BE2C (cell line): ENCODE measurements around the gene TP53I13.

Experiments
- DNase-seq: peaks from one replicate; pipeline ENCODE4 v3.0.0-alpha.2; 2020
- H3K27me3 ChIP-seq: fragments of 250-450 bp; sonication (Bioruptor Pico); 2 replicates; pipeline ENCODE4 v1.5.1; 2020; ENCODE audit warnings: mild to moderate bottlenecking
- H3K36me3 ChIP-seq: fragments of 250-450 bp; sonication (Bioruptor Pico); 2 replicates; pipeline ENCODE4 v1.5.1; 2020; ENCODE audit warnings: mild to moderate bottlenecking
- H3K4me1 ChIP-seq: fragments of 250-450 bp; sonication (Bioruptor Pico); 2 replicates; pipeline ENCODE4 v1.5.1; 2020
- H3K4me3 ChIP-seq: 2 replicates; pipeline ENCODE4 v1.5.1; 2011; ENCODE audit warnings: low read depth, low read length
- H3K9me3 ChIP-seq: fragments of 250-450 bp; sonication (Bioruptor Pico); 2 replicates; pipeline ENCODE4 v1.5.1; 2020
- TF ChIP-seq, protein P1 (sequence below): IDR thresholded peaks from 2 replicates; pipeline ENCODE4 v1.5.1; 2012; ENCODE audit warnings: mild to moderate bottlenecking, low read depth, low read length

TP53I13 gene

GRCh38 chr17:29577385-29578211, 9.1 kb downstream of the TP53I13 start:
- TF ChIP-seq, protein P1, sequence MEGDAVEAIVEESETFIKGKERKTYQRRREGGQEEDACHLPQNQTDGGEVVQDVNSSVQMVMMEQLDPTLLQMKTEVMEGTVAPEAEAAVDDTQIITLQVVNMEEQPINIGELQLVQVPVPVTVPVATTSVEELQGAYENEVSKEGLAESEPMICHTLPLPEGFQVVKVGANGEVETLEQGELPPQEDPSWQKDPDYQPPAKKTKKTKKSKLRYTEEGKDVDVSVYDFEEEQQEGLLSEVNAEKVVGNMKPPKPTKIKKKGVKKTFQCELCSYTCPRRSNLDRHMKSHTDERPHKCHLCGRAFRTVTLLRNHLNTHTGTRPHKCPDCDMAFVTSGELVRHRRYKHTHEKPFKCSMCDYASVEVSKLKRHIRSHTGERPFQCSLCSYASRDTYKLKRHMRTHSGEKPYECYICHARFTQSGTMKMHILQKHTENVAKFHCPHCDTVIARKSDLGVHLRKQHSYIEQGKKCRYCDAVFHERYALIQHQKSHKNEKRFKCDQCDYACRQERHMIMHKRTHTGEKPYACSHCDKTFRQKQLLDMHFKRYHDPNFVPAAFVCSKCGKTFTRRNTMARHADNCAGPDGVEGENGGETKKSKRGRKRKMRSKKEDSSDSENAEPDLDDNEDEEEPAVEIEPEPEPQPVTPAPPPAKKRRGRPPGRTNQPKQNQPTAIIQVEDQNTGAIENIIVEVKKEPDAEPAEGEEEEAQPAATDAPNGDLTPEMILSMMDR = no peak
- Histone ChIP-seq H3K9me3 (no peaks in the 10 kb centered on the region), H3K4me1 (no peaks in the 10 kb centered on the region), H3K4me3 (no peak overlapping the region), H3K27me3 (no peaks in the 10 kb centered on the region), H3K36me3 (no peaks in the 10 kb centered on the region)
- DNase-seq = no peak

DNA sequence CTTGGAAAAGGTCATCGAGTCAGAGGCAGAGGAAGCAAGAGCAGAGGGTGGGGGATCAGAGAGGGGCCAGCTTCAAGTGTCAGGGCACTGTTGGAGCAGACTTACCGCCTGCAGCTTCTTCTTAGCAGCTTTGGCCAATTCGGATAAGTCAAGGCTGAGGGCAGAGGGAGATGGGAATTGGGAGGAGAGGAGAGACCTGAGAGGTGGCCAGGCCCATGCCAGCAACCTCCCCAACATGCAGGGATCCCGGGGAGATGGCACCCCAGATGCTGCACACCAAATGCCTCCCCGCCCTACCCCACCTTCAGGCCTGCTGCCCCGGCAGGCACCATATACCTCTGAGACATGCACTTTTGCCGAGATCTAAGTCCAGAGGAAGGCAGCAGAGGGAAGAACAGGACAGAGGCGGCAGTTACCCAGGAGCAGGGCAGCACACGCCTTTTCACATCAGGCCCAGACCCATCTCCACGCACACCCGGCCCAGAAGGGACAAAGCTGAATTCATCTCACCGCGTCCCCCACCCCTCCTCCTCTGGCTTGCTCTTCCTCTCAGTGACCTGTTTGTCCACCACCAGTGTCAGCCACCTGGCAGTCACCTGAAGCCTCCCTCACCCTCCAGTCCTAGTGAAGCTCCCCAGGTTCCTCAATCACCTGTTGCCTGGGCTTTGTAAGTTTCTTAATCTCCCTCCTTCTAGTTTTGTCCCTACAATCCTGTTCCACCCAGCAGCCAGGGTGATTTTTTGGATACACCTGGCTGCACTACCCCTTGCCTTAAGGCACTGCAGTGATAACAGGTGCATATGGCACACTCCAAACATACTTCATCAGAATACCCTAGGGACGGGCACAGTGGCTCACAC, 10.4 kb downstream of the TP53I13 start:
- H3K27me3 ChIP-seq = no peaks in the 10 kb centered on the region
- DNase-seq = no peak
- no peak overlapping the region for H3K4me3 ChIP-seq
- H3K4me1 ChIP-seq = no peaks in the 10 kb centered on the region
- H3K9me3 ChIP-seq = no peaks in the 10 kb centered on the region
- H3K36me3 ChIP-seq = peaks cover 3% of the 10 kb centered on the region; the same call in 1 of the 2 replicates
- TF ChIP-seq, protein P1 = no peak

- Histone ChIP-seq H3K9me3 (no peaks in the 10 kb centered on the region), H3K4me1 (no peaks in the 10 kb centered on the region), H3K4me3 (no peak overlapping the region), H3K36me3 (peaks cover 3% of the 10 kb centered on the region; the same call in 1 of the 2 replicates), H3K27me3 (no peaks in the 10 kb centered on the region)
- DNase-seq = peak; percentile 79
- TF ChIP-seq, protein P1 = peak; percentile 79
Measured at GRCh38 chr17:29579866-29580771, 11.6 kb downstream of the TP53I13 start.

GRCh38 chr17:29581583-29582253, 13.2 kb downstream of the TP53I13 start:
- no peaks in the 10 kb centered on the region for H3K27me3 ChIP-seq
- no peaks in the 10 kb centered on the region for H3K9me3 ChIP-seq
- no peaks in the 10 kb centered on the region for H3K4me1 ChIP-seq
- H3K36me3 ChIP-seq = peaks cover 3% of the 10 kb centered on the region; the same call in 1 of the 2 replicates
- TF ChIP-seq, protein P1 = no peak
- no peak for DNase-seq
- no peak overlapping the region for H3K4me3 ChIP-seq

GRCh38 chr17:29582254-29582765, 13.8 kb downstream of the TP53I13 start:
- H3K9me3 ChIP-seq = no peaks in the 10 kb centered on the region
- no peak for DNase-seq
- no peak overlapping the region for H3K4me3 ChIP-seq
- H3K36me3 ChIP-seq = peaks cover 3% of the 10 kb centered on the region; the same call in 1 of the 2 replicates
- no peaks in the 10 kb centered on the region for H3K4me1 ChIP-seq
- TF ChIP-seq, protein P1 = no peak
- H3K27me3 ChIP-seq = no peaks in the 10 kb centered on the region
